Stimulated activated CD8-positive, alpha-beta memory T cell treated with anti-CD3 and anti-CD28 coated beads, Interleukin-2, amount 100 ng/mL, for 1 hour (primary cell): Measurements from ENCODE around the gene PTOV1.

Experiments
- DNase-seq, 2 donors: peaks; one replicate each; pipeline ENCODE4 v3.0.0-alpha.2; 2020; ENCODE audit warnings: low read depth in 2 of 2

The PTOV1 gene

GRCh38 chr19:49850487-49851342, at the start of gene PTOV1:
TSS of gene PTOV1 (plus strand) at chr19:49851159.
- DNase-seq = peak; percentile 77 to 78

GRCh38 chr19:49801401-49801888, 49.5 kb upstream of the PTOV1 start:
- DNase-seq = no peak

- no peak for DNase-seq
Measured at GRCh38 chr19:49801966-49802661, 48.8 kb upstream of the PTOV1 start.

- DNase-seq = no peak
Measured at GRCh38 chr19:49802836-49803528, 48.0 kb upstream of the PTOV1 start.

GRCh38 chr19:49803529-49803856, 47.5 kb upstream of the PTOV1 start:
- DNase-seq = no peak

GRCh38 chr19:49805822-49806619, 44.9 kb upstream of the PTOV1 start:
- DNase-seq = no peak

- DNase-seq = no peak
Measured at GRCh38 chr19:49806620-49806959, 44.4 kb upstream of the PTOV1 start.

GRCh38 chr19:49807058-49807903, 43.7 kb upstream of the PTOV1 start:
- no peak for DNase-seq

- no peak for DNase-seq
Measured at GRCh38 chr19:49807904-49808675, 42.9 kb upstream of the PTOV1 start.

GRCh38 chr19:49808711-49809159, 42.2 kb upstream of the PTOV1 start:
- DNase-seq = peak; percentile 62 to 83

GRCh38 chr19:49809160-49809940, 41.6 kb upstream of the PTOV1 start:
- DNase-seq = peak in 1 of 2 donors; percentile 21

GRCh38 chr19:49809941-49810389, 41.0 kb upstream of the PTOV1 start:
- DNase-seq = no peak

- no peak for DNase-seq
Measured at GRCh38 chr19:49811328-49811727, 39.6 kb upstream of the PTOV1 start.

GRCh38 chr19:49812452-49812996, 38.4 kb upstream of the PTOV1 start:
- DNase-seq = no peak

- DNase-seq = peak; percentile 78 to 85
Measured at GRCh38 chr19:49812997-49813861, 37.7 kb upstream of the PTOV1 start, which contains the start of gene FUZ. TSS of gene FUZ (minus strand) at chr19:49813292. CDS start at chr19:49813106, 186 bp downstream.

- no peak for DNase-seq
Measured at GRCh38 chr19:49814010-49814409, 36.9 kb upstream of the PTOV1 start.

GRCh38 chr19:49816590-49816989, 34.4 kb upstream of the PTOV1 start:
- no peak for DNase-seq
